KMS-11 (cell line): ENCODE results near the gene DLG2.

Experiments
- H2AFZ ChIP-seq: fragments of 200-600 bp; sonication (generic); 2 replicates; pipeline ENCODE4 v1.6.1; 2016; ENCODE audit warnings: antibody characterized with exemption, mixed run types, low read depth
- H3K27ac ChIP-seq: fragments of 200-600 bp; sonication (generic); 2 replicates; pipeline ENCODE4 v1.6.1; 2016; ENCODE audit warnings: mild to moderate bottlenecking, mixed run types
- H3K27me3 ChIP-seq: fragments of 200-600 bp; sonication (generic); 2 replicates; pipeline ENCODE4 v1.6.1; 2017; ENCODE audit warnings: mild to moderate bottlenecking, low read depth, mixed run types, moderate library complexity; ENCODE audit not compliant: insufficient read depth
- H3K36me3 ChIP-seq: fragments of 200-600 bp; sonication (generic); 2 replicates; pipeline ENCODE4 v1.6.1; 2017; ENCODE audit warnings: mild to moderate bottlenecking, mixed run types; ENCODE audit not compliant: insufficient read depth
- H3K4me1 ChIP-seq: fragments of 200-600 bp; sonication (generic); 2 replicates; pipeline ENCODE4 v1.6.1; 2016; ENCODE audit warnings: mild to moderate bottlenecking, low read depth, mixed run types; ENCODE audit not compliant: poor library complexity, severe bottlenecking
- H3K4me2 ChIP-seq: fragments of 200-600 bp; sonication (generic); 2 replicates; pipeline ENCODE4 v1.7.0; 2016; ENCODE audit warnings: mild to moderate bottlenecking, mixed run types
- H3K4me3 ChIP-seq: fragments of 200-600 bp; sonication (generic); IDR thresholded peaks from 2 replicates; pipeline ENCODE4 v1.6.1; 2017; ENCODE audit warnings: low read depth, low read length, mixed read lengths; ENCODE audit not compliant: insufficient read depth
- H3K79me2 ChIP-seq: fragments of 200-600 bp; sonication (generic); 2 replicates; pipeline ENCODE4 v1.6.1; 2016; ENCODE audit warnings: low read depth, mixed run types; ENCODE audit not compliant: insufficient read depth
- H3K9ac ChIP-seq: fragments of 200-600 bp; sonication (generic); 2 replicates; pipeline ENCODE4 v1.6.1; 2016; ENCODE audit warnings: mild to moderate bottlenecking, mixed run types
- H4K20me1 ChIP-seq: fragments of 200-600 bp; sonication (generic); 2 replicates; pipeline ENCODE4 v1.6.1; 2016; ENCODE audit warnings: mild to moderate bottlenecking, mixed run types; ENCODE audit not compliant: insufficient read depth
- TF ChIP-seq, protein P1 (sequence below): fragments of 200-600 bp; sonication (generic); conservative IDR thresholded peaks from 2 replicates; pipeline ENCODE4 v1.6.1; 2017; ENCODE audit warnings: low read depth, mild to moderate bottlenecking, antibody characterized with exemption, low read length, moderate library complexity, mixed read lengths

DLG2 gene

GRCh38 chr11:83663446-83663845, 1963.7 kb downstream of the DLG2 start:
- TF ChIP-seq, protein P1, sequence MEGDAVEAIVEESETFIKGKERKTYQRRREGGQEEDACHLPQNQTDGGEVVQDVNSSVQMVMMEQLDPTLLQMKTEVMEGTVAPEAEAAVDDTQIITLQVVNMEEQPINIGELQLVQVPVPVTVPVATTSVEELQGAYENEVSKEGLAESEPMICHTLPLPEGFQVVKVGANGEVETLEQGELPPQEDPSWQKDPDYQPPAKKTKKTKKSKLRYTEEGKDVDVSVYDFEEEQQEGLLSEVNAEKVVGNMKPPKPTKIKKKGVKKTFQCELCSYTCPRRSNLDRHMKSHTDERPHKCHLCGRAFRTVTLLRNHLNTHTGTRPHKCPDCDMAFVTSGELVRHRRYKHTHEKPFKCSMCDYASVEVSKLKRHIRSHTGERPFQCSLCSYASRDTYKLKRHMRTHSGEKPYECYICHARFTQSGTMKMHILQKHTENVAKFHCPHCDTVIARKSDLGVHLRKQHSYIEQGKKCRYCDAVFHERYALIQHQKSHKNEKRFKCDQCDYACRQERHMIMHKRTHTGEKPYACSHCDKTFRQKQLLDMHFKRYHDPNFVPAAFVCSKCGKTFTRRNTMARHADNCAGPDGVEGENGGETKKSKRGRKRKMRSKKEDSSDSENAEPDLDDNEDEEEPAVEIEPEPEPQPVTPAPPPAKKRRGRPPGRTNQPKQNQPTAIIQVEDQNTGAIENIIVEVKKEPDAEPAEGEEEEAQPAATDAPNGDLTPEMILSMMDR: no peak

DNA sequence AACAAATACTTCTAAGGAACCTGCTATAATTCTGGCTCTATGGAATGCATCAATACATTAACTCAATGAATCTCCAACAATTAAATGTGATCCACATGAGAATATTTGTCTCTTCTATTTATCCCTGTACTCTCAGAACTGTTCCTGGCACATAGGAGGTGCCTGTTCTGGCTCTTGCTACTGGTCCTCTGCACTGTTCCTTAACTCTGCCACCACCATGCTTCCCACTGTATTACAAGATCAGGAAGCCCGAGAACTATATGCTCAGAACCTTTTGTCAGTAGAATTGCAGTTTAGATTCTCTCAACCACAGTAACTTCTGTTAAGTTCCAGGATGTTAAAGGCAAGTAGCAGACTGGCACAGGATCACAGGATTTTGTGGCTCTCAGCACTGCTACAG, 1964.7 kb downstream of the DLG2 start:
- no peak overlapping the region for H2AFZ ChIP-seq
- H3K27ac ChIP-seq: no peak overlapping the region
- no peaks in the 10 kb centered on the region for H3K4me1 ChIP-seq
- no peak overlapping the region for H3K4me3 ChIP-seq
- H4K20me1 ChIP-seq: no peaks in the 10 kb centered on the region
- H3K79me2 ChIP-seq: no peaks in the 10 kb centered on the region
- H3K27me3 ChIP-seq: no peaks in the 10 kb centered on the region
- H3K4me2 ChIP-seq: no peak overlapping the region
- H3K36me3 ChIP-seq: no peaks in the 10 kb centered on the region
- TF ChIP-seq, protein P1: no peak
- no peak overlapping the region for H3K9ac ChIP-seq

More at GRCh38 chr11:83663446-83663845, 1963.7 kb downstream of the DLG2 start:
- H3K27me3 ChIP-seq: no peaks in the 10 kb centered on the region
- no peaks in the 10 kb centered on the region for H3K79me2 ChIP-seq
- no peaks in the 10 kb centered on the region for H3K36me3 ChIP-seq
- no peak overlapping the region for H3K27ac ChIP-seq
- H4K20me1 ChIP-seq: no peaks in the 10 kb centered on the region
- no peak overlapping the region for H2AFZ ChIP-seq
- H3K4me1 ChIP-seq: no peaks in the 10 kb centered on the region
- no peak overlapping the region for H3K4me2 ChIP-seq
- no peak overlapping the region for H3K9ac ChIP-seq
- H3K4me3 ChIP-seq: no peak overlapping the region

- Histone ChIP-seq H4K20me1 (no peaks in the 10 kb centered on the region), H3K4me1 (no peaks in the 10 kb centered on the region), H3K9ac (no peak overlapping the region), H3K4me3 (no peak overlapping the region), H2AFZ (no peak overlapping the region), H3K36me3 (no peaks in the 10 kb centered on the region), H3K27me3 (no peaks in the 10 kb centered on the region), H3K27ac (no peak overlapping the region), H3K4me2 (no peak overlapping the region), H3K79me2 (no peaks in the 10 kb centered on the region)
- TF ChIP-seq, protein P1: no peak
Observed at GRCh38 chr11:83661491-83662350, 1965.4 kb downstream of the DLG2 start.

DNA sequence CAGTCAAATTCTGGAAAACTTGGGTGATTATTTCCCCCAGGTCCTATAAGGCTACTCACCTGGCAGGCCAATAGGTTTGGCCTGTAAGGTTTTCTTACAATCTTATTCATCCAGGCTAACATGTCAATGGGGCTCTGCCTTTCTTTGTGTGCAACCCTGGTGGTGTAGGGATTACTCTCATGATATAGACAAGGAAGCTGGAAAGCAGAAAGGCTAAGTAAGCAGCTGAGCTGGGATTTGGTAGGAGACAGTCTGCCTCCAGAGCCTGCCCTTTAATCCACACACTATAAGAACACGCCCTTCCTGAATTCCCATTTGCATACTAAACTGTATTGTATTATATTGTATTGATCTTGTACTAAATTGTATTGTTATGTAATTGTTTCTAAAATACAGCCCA, 1967.7 kb downstream of the DLG2 start:
- Histone ChIP-seq H3K9ac (no peak overlapping the region), H3K79me2 (no peaks in the 10 kb centered on the region), H3K27ac (no peak overlapping the region), H3K4me3 (no peak overlapping the region), H2AFZ (no peak overlapping the region), H3K36me3 (no peaks in the 10 kb centered on the region), H4K20me1 (no peaks in the 10 kb centered on the region), H3K4me1 (no peaks in the 10 kb centered on the region), H3K27me3 (no peaks in the 10 kb centered on the region), H3K4me2 (no peak overlapping the region)
- TF ChIP-seq, protein P1: no peak
